ENCODE results near the gene NOP53.

The NOP53 gene

GRCh38 chr19:47754206-47755064 lies 9.1 kb downstream of the NOP53 start:
- Histone ChIP-seq H3K4me1 (ENCODE audit: insufficient read depth, low read length, poor library complexity, severe bottlenecking) (peaks cover 44% of the 10 kb centered on the region), H3K4me2 (ENCODE audit: low read depth, low read length, poor library complexity, severe bottlenecking) (peak overlapping the region; percentile 76), H3K9me3 (ENCODE audit: insufficient read depth, low read depth, low read length) (no peaks in the 10 kb centered on the region), H3K4me3 (ENCODE audit: low read length, poor library complexity, severe bottlenecking) (no peak overlapping the region), H2AFZ (ENCODE audit: low read length) (no peak overlapping the region), H3K79me2 (ENCODE audit: insufficient read depth, low read length) (peaks cover 55% of the 10 kb centered on the region), H3F3A (ENCODE audit: low read depth) (no peaks in the 10 kb centered on the region), H4K20me1 (ENCODE audit: insufficient read depth, low read length, poor library complexity, severe bottlenecking) (peaks cover 12% of the 10 kb centered on the region), H3K9ac (ENCODE audit: low read depth, low read length, poor library complexity, severe bottlenecking) (peak overlapping the region; percentile 76), H3K9me2 (replicated peaks; ENCODE audit: low read depth, low read length) (no peaks in the 10 kb centered on the region), H3K36me3 (ENCODE audit: insufficient read depth, low read length) (peaks cover 84% of the 10 kb centered on the region), H3K27me3 (ENCODE audit: insufficient read depth, low read length, poor library complexity, severe bottlenecking) (no peaks in the 10 kb centered on the region)
- TF ChIP-seq EZH2phosphoT487 (IDR thresholded peaks at IDR 0.05; ENCODE audit: borderline replicate concordance) (no peak), CTCF (conservative IDR thresholded peaks at IDR 0.05; ENCODE audit: low read length) (no peak)

DNA sequence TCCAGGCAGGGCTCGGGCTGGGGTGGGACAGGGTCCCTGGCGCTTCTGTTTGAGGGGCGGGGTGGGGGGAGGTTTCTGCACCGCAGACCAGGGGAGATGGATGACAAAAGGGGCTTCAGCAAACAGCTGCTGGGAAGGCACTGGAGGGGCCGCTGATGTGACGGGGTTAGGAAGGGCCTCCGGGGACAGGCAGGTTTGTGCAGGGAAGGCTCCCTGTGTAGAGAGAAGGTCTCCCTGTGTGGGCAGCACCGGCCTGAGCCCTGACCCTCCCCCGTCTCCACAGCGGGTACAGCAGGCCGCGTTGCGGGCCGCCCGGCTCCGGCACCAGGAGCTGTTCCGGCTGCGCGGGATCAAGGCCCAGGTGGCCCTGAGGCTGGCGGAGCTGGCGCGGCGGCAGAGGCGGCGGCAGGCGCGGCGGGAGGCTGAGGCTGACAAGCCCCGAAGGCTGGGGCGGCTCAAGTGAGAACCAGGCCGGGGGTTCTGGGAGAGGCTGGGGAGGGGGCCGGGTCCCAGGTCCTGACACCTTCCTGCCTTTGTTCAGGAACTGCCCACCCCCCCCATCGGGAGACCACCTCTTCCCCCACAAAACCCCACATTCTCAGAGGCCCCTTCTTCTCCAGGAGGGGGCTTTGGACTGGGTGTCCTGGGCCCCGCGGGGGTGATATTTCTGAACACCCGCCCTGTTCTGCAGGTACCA lies 9.9 kb downstream of the NOP53 start:
- peaks cover 37% of the 10 kb centered on the region for H3K4me1 ChIP-seq (ENCODE audit: insufficient read depth, low read length, poor library complexity, severe bottlenecking)
- H3F3A ChIP-seq (ENCODE audit: low read depth) = no peaks in the 10 kb centered on the region
- H2AFZ ChIP-seq (ENCODE audit: low read length) = no peak overlapping the region
- H3K4me3 ChIP-seq (ENCODE audit: low read length, poor library complexity, severe bottlenecking) = no peak overlapping the region
- no peak overlapping the region for H3K4me2 ChIP-seq (ENCODE audit: low read depth, low read length, poor library complexity, severe bottlenecking)
- H4K20me1 ChIP-seq (ENCODE audit: insufficient read depth, low read length, poor library complexity, severe bottlenecking) = peaks cover 8% of the 10 kb centered on the region
- peaks cover 47% of the 10 kb centered on the region for H3K79me2 ChIP-seq (ENCODE audit: insufficient read depth, low read length)
- H3K9me3 ChIP-seq (ENCODE audit: insufficient read depth, low read depth, low read length) = no peaks in the 10 kb centered on the region
- H3K27me3 ChIP-seq (ENCODE audit: insufficient read depth, low read length, poor library complexity, severe bottlenecking) = no peaks in the 10 kb centered on the region
- H3K9me2 ChIP-seq (replicated peaks; ENCODE audit: low read depth, low read length) = no peaks in the 10 kb centered on the region
- TF ChIP-seq EZH2phosphoT487 (IDR thresholded peaks at IDR 0.05; ENCODE audit: borderline replicate concordance) (no peak), CTCF (conservative IDR thresholded peaks at IDR 0.05; ENCODE audit: low read length) (no peak)
- no peak overlapping the region for H3K9ac ChIP-seq (ENCODE audit: low read depth, low read length, poor library complexity, severe bottlenecking)
- H3K36me3 ChIP-seq (ENCODE audit: insufficient read depth, low read length) = peaks cover 80% of the 10 kb centered on the region

DNA sequence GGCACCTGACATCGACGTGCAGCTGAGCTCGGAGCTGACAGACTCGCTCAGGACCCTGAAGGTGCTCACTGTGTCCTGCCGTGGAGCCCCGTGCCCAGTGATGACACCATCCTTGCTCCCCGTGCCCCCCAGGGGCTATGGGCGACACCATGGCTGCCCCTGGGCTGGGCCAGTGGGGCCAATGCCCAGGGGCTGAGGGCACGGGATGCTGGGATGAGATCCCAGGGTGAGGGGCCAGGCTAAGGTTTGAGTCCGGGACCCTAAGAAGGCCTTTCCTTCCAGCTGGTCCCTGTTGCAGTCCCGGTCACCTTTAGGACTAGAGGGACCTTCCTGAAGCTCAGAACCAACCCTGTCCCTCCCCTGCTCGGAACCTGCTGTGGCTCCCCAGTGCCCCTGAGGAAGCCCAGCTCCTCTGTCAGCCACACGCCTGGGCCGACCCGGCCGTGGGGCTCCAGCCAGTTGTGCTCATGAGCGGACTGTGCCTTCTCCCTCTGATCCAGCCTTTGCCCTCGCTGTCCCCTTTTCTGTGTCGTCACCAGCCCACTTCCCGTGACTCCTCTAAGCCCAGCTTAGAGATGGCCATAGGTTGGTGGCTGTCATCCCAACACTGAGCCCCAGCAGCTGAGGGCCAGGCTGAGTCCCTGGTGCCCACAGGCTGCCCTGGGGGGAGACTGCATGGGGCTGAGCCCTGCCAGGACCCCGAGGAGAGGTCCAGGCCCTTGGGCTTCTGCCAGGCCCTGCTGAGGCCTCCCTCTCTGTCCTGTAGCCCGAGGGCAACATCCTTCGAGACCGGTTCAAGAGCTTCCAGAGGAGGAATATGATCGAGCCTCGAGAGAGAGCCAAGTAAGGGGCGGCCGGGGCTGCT lies 10.6 kb downstream of the NOP53 start:
- H3K4me3 ChIP-seq (ENCODE audit: low read length, poor library complexity, severe bottlenecking) = no peak overlapping the region
- no peaks in the 10 kb centered on the region for H3K9me2 ChIP-seq (replicated peaks; ENCODE audit: low read depth, low read length)
- peaks cover 72% of the 10 kb centered on the region for H3K36me3 ChIP-seq (ENCODE audit: insufficient read depth, low read length)
- no peaks in the 10 kb centered on the region for H3K9me3 ChIP-seq (ENCODE audit: insufficient read depth, low read depth, low read length)
- no peak overlapping the region for H3K9ac ChIP-seq (ENCODE audit: low read depth, low read length, poor library complexity, severe bottlenecking)
- no peak overlapping the region for H3K4me2 ChIP-seq (ENCODE audit: low read depth, low read length, poor library complexity, severe bottlenecking)
- no peaks in the 10 kb centered on the region for H3K27me3 ChIP-seq (ENCODE audit: insufficient read depth, low read length, poor library complexity, severe bottlenecking)
- TF ChIP-seq EZH2phosphoT487 (IDR thresholded peaks at IDR 0.05; ENCODE audit: borderline replicate concordance) (no peak), CTCF (conservative IDR thresholded peaks at IDR 0.05; ENCODE audit: low read length) (no peak)
- H2AFZ ChIP-seq (ENCODE audit: low read length) = no peak overlapping the region
- H3F3A ChIP-seq (ENCODE audit: low read depth) = no peaks in the 10 kb centered on the region
- H3K79me2 ChIP-seq (ENCODE audit: insufficient read depth, low read length) = peaks cover 39% of the 10 kb centered on the region
- H3K4me1 ChIP-seq (ENCODE audit: insufficient read depth, low read length, poor library complexity, severe bottlenecking) = peaks cover 30% of the 10 kb centered on the region
- peaks cover 8% of the 10 kb centered on the region for H4K20me1 ChIP-seq (ENCODE audit: insufficient read depth, low read length, poor library complexity, severe bottlenecking)
